Stimulated activated CD8-positive, alpha-beta memory T cell treated with anti-CD3 and anti-CD28 coated beads, Interleukin-4, amount 100 ng/mL, for 1 hour (primary cell): ENCODE data around the gene RUNX3.

ENCODE experiments used
- DNase-seq, 2 donors: peaks; one replicate each; pipeline ENCODE4 v3.0.0-alpha.2; 2020; ENCODE audit warnings: low read depth in 2 of 2, low spot score in 1 of 2

RUNX3 gene

DNA sequence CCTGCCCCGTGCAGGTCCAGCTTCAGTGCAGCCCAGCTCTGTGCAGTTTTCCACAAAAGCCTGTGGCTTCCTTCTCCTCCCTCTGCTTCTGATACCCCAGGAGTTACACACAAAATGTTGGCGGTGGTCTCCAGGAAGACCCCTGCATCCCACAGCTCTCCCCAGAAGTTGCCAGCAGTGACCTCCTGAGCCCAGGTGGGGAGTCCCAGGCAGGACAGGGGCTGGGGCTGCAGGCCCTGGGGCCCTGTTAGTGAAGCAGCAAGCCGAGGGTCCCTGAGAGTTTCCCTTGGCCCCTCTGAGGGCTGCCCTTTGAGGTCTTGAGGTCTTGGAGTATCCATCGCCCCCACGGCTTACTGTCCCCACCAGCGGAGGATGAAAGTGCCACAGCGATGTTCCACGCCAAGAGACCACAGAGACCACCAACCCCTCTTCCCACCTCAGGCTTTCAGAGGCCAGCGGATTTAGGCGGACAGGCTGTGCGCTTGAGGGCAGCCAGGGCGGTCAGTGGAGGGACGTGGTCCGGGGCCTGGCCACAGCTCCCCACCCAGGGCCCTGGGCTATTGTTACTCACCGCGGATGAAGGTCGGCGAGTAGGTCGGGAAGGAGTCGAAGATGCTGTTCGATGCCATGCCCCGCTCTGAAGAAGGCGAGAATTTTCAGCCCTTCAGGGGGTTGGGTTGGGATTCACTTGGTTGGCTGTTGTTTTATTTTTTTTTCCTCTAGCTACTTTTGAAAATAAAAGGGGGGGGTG lies 34.0 kb upstream of the RUNX3 start:
- no peak for DNase-seq

DNA sequence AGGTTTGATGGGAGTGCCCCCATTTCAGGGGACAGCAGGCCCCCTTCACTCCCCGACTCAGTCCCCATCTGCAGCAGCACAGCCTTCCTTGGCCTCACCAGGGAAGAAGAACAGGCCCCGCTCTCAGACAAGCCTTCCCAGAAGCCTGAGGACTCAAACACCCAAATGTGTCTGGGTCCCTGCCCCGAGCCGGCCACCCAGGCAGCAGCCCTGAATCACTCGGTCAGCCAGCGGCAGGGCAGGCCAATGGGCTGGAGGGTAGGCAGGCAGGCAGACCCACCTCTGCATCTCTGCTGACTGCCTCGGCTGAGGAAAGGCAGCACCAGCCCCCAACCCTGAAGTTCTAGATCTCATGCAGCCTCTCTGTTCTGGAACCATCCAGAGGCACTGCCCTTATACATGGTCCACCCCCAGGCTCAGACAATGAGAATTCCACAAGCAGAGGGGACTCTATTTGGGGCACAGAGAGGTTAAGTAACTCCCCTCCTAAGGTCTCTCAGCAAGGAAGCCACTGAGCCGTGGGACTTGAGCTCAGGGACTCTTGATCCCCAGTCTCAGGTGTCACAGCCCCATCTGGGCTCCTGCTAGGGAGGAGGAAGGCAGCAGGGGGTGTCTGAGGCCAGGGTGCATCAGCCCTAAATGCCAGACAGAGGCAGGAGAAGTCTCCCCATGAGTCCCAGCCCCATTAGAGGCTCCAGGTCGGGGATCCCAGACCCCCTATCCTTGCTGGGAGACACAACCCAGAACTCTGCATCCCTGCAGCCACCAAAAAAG lies 33.2 kb upstream of the RUNX3 start:
- peak in 1 of 2 donors; percentile 46 for DNase-seq

DNA sequence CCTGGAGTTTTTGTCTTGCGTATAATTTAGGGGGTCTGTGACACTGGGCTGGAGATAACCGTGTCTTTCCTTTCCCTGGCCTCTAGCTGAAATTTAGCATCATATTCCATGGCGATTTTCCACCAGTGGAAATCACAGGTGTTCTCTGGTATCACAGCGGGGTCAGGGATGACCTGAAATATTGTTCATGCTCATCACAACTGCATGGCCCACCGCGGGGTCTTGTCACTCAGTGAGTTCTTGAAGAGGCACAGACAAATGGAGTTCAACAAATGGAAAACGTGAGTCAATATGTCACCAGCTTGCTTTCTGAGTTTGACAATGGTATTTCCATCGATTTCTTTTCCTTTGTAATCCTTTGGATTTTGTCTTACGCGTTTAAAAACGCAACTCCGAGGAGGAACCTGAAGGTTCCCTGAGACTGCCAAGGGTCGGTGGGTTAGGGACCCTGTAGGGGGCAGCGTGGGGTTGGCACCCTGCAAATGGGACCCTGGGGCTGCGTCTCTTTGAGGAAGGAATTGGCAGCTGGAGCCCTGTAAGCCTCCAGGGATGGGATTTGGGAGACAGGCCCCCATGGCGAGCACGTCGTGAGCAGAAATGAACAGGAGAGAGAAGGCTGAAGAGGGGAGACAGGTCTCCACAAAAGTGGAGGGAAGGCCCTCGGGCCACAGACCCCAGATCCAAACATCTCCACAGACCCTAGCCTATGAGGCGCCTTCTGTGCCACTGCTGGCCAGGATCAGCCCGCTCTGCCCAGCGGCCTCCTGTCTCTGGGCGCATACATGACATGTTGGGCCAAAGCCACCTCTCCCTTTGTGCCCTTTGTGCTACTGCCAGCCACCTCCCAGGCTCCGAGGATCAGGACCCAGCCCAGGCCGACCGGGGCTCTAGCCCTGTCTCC lies 32.1 kb upstream of the RUNX3 start:
- DNase-seq, result no peak

DNA sequence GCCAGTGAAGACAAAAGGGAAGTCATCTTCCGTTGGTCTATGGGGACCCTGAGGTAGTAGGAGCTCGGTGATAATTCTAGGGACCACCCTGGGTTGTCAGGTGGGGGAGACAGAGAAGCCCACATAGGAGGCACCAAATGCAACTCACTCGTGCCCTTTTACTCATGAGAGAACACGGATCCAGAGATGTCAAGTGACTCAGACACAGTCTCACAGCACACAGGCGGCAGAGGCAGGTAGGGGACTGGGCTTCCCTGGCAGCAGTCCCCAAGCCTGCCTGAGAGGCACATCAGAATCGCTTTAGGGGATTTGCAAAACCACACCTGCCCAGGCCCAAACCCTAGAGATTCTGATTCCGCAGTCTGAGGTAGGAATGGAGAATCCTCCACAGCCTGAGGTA lies 31.3 kb upstream of the RUNX3 start:
- no peak for DNase-seq

DNA sequence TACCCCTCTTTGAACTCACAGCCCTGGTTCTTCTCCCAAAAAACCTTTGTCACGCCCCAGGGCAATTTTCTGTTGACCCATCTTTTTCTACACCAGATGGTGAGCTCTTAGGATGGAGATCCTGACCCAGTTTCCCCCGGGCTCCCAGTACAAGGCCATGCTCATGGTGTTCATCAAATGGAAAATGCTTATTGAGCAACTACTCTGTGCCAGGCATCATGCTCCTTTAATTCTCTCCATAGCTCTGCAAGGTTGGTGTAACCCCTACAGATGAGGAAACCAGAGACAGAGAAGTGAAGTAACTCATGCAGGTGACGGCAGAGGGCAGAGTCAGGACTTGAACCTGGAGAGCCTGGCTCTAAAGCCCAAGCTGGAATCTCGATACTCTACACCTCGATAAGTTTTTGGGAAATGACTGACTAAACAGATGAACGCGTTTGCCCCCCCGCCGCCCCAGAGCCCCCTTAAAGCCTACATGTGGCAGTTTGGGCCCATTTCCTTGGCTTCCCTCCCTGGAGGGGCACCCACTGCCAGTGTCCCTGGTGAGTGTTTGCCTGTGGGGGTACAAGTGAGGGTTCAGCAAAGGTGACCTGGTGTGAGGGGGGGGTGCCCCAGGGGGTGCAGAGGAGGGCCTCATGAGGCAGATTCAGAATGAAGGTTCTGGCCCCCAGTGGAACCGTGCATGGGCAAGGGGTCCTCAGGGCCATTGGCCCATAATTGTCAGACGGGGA lies 30.2 kb upstream of the RUNX3 start:
- no peak for DNase-seq

DNA sequence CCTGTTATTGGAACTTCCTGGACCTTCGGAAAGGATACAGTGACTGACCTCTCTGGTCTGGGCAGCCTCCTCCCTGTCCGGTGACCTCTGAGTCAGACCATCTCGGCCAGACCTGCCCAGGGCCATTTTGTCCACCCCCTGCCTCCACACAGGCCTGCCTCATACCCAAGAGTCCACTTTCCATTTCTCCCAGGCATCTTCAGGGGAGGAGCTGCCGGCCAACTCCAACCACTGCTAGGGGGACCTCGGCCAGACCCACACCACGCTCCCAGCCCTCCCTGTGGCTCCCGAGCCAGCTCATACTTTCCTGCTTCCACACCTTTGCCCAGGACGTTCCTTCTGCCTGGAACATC lies 29.5 kb upstream of the RUNX3 start:
- no peak for DNase-seq

DNA sequence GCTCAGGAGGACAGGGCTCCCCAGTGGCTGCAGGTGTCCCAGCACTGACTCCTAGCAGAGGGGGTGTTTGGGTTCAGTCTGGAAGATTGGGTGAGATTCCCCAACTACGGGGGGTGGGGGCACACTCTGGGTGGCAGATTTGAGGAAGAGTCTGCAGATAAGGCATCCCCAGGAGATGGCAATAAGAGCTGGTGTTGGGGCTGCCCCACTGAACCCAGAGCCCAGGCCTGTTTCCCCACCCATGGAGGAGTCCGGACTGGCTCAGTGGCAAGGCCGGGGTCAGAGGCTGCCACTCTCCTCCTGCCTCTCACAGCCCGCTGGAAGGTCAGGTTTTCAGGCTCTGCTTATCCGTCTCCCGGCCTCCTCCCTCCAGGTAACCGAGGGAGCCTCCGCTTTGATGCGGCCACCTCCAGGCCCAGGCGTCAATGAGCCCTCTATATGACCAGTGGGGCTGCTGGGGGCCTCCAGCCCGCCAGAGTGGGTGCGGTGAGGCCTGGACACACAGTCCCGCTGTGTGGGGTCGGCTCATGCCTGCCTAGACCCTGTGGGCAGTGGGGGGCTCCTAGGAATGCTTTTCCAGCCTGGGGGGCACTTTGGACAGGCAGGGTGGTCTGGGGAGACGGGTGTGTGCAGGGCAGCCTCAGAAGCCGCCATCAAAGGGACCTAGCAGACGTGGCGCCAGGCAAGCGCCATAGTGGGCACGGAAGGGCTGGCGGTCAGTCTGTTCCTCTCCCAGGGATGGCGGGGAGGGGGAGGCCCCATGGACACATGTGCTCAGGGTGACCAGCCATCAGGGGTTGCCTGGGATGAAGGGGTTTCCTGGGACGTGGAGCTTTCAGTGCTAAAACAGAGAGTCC lies 28.9 kb upstream of the RUNX3 start:
- no peak for DNase-seq

DNA sequence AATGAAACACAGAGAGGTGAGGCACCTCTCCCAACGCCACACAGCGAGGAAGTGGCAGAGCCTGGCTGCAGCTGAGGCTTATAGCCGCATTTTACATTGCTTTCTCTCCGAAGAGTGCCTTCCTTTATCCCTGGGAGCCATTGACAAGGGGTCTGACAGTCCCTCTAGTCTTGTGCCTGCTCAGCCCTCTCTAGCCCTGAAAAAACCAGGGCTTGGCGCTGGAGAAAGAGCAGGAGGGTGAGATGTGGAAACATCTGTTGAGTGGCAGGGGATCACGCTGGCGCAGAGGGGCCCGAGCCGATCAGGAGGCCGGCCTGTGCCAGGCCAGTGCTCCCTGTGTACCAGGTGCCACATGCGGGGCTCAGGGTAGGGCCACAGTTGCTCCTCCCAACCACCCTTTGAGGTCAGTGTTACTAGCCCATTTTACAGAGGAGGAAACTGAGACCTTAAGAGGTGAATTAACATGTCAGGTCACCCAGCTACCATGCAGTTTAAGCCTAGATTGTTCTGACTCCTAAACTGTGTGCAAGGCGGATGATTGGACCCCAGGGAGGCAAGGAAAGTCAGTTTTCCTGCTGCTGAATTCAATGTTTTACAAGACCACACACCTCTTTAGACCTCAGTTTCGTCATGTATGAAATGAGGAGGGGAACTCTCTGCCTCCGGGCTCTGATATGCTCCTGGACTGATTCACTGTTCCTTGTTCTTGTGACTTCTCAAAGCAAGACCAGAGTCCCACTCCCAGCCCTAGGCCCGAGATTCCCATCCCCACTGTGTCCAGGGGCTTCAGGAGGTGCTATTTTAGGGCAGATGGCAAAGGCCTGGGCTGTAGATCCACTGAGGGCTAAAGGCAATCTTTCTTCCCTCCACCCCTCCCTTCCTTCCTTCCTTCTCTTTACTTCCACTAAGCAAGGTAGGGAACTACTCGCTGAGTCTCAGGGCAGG lies 28.0 kb upstream of the RUNX3 start:
- no peak for DNase-seq

DNA sequence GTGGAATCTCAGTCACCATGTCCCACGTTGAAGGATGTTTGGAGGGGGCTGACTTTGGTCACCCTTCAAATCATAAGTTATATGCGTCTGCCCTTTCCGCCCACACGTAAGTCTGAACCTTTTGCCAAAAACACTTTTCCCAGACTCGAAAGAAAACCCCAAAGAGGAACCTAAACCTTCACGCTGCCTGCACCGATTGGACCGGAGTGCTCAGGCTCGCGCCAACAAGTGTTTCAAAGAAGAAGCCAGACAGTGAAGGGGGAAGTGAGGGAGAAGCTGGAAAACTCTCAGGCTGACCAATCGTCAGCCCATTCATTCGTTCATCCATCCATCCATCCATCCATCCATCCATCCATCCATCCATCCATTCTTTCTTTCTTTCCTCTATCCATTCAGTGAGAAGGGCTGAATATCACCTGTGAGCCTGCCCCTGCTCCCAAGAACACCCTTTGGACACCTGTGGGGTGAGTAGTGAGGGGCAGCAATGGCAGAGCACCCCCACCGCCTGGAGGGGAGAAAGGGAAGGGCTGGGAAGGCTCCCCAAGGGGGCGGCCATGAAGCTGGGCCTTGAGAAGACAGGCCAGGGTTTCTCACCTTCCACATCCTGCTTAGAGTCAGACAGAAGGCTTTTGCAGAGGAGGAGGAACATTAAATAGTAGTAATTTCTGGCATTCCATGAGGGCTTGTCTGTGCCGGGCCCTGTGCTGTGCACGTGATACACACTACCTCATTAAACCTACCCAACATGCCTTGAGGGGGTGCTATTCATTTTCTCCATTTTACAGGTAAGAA lies 27.1 kb upstream of the RUNX3 start:
- DNase-seq, result no peak

DNA sequence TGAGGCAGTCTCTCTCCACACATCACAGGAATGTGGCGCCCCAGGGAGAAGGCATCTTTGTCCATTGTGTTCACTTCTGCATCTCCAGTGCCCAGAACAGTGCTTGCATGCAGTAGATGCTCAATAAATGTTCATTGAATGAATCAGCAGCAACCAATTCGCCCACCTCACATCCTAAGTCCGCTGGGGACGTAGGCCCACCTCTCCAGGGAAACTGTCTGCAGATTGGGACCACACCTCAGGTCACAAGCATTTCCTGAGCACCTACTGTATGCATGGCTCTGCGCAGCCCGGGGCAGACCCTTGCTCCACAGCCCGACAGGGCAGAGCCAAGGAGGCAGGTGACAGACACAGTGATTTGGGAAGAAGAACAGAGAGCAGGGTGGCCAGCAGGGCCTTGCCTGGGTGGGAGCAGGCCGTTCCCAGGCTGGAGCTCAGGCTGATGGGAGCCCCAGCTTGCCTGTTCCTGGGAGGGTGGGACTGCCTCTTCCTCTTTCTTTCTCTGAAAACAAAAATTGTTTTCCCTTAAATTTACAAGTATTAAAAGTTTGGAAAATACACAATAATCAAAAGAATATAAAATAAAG lies 25.8 kb upstream of the RUNX3 start:
- DNase-seq, result no peak

DNA sequence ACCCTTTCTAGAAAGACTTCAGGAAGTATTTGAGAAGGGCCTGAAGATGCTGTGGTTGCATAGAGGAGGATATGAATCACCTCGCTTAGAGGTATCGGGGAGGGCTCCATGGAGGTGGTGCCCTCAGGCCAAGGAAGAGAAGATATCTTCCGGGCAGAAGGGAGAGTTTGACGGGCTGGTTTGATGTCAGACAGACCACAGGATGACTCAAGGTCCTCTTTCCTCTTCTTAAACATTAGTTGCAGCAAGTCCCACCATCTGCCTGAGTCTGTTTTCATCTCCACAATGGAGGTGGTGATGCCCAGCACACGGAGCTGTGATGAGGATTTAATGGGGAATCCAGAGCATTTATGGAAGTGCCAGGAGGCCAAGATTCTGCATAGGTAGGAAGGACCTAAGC lies 25.1 kb upstream of the RUNX3 start:
- DNase-seq, result peak in 1 of 2 donors; percentile 54

DNA sequence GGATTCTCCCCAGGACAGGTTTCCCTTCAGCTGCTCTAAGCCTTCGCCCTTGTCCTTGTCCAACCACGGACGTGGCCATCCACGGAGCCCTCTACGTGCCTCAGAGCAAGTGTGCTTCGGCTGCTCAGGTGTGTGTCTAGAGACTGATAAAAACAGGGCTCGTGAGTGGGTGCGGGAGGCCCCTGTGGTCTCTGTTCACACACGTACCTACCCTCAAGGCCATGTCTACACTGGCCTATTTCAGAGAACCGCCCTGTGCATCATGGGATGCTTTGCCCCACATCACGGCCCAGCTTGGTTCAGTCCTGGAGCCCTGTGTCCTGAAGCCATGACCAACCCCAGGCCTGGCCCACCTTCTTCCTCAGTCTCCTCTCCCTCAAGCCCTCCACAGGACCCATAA lies 24.6 kb upstream of the RUNX3 start:
- no peak for DNase-seq

DNA sequence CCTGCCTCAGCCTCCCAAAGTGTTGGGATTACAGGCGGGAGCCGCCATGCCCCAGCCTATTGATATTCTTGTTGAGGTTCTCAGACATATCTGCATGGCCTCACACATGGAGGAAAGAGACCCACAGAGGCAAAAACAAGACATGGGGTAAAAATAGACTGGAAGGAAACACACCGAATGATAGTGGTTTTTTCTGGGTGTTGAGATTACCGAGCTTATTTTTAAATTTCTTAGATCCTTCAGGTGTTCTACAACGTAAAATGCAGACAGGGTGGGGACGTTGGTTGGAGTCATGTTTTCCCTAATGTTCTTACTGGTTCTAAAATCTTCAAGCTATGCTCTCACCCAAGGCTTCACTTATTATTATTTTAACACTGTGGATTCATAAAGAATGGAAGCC lies 23.9 kb upstream of the RUNX3 start:
- no peak for DNase-seq

DNA sequence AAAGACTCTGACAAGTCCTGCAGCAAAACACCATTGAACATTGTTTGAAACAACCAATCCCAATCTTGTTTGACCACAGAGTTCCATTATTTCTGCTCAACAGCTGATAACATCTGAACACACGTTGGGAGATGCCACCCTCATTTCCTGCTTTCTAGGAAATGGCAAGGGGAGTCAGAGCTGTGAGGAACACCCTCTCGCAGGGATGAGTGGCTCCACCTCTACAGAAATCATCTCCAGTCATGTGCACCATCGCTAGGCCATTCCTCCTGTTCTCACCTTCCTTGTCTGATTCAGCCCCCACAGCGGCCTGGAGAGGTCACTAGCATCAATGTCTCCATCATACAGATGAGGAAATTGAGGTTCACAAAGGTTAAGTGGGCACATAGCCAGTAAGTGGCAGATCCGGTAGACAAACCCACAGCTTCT lies 22.4 kb upstream of the RUNX3 start:
- no peak for DNase-seq

DNA sequence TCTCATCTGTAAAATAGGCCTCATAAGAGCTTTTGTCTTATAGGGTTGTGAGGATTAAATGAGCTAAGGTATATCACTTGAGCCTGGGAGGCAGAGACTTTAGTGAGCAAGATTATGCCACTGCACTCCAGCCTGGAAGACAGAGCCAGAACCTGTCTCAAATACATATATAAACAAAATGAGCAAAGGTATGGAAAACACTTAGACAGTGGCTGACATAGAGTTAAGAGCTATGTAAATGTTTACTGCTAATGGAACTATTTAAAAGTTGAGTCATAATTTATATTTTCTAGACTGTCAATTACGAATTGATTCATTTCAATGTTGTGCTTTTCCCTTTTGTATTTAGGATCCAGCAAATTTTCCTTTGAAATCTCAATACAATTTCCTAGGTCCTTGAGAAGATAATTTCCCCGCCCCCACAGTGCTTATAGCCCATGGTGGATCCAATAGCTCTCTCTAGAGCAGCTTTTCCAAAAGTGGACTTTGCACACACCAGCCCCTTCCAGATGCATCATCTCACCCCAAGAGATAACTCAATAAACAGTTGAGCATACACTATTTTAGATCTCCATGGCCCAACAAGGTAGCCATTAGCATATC lies 21.8 kb upstream of the RUNX3 start:
- DNase-seq, result no peak

DNA sequence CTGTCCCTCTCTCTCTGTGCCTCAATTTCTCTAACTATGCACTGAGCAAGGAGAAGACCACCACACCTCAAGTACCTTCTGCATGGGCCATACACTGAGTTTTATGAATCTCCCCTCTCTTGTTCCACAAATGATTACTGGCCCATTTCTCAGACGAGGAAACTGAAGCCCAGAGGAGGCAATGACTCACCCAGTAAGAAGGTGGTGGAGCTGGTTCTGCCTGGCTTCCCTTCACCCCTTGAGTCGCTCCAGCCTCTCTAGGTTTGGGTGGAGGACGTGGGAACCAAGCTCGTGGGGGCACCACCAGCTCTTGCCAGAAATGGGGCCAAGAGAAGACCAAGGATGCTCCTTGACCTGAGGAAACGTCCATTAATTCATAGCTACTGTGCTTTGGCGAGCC lies 21.3 kb upstream of the RUNX3 start:
- no peak for DNase-seq

DNA sequence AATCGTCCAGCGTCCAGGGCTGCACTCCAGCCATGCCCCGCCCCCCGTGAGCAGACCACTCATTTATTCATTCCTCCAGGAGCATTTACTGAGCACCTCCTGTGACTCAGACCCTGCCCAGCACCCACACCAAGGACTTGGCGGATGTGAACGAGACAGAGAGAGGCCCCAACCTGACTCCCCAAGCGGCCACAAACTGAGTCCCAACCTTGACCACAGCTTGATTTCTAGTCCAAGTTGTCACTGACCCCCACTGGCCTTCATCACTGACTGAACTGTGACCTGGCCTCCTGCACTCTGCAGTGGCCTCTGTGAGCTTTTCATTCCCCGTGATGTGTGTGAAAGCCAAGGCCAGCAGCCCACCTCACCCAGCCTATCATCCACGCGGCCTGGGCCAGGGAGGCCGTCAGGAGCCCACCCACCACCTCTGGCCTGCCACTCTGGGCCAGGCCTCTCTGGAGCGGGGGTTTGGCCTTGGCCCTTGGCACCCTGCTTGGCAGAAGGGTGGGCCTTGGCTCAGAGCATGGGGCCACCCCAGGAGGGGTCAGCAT lies 19.3 kb upstream of the RUNX3 start:
- DNase-seq, result no peak
